ENCODE measurements around the gene ICAM1.

- TF ChIP-seq POLR2A (IDR thresholded peaks at IDR 0.05) (no peak), CTCF (IDR thresholded peaks at IDR 0.05) (no peak), POLR2AphosphoS5 (IDR thresholded peaks at IDR 0.05) (no peak), EP300 (IDR thresholded peaks at IDR 0.05) (no peak)
These were observed 33.2 kb upstream of the ICAM1 start for GRCh38 chr19:10237702-10238101.
